Gastrocnemius medialis (tissue), 4 donors: ENCODE measurements around the gene BDH1.

Experiments
- CTCF ChIP-seq, 5 experiments: fragments of 450-650 bp in 3 of 5; fragments of 200-600 bp in 2 of 5; sonication (generic) in 2 of 5; IDR thresholded peaks in 4 of 5; conservative IDR thresholded peaks in 1 of 5; 1 replicate in 4 of 5; 2 replicates in 1 of 5; pipeline ENCODE4 v1.5.1; 2016 to 2019; ENCODE audit warnings: antibody characterized with exemption in 5 of 5, mild to moderate bottlenecking in 3 of 5, moderate library complexity in 3 of 5
- POLR2A ChIP-seq, 2 donors: fragments of 450-650 bp; IDR thresholded peaks; one replicate each; pipeline ENCODE4 v1.6.1; 2017; ENCODE audit warnings: antibody characterized with exemption in 2 of 2, mild to moderate bottlenecking in 2 of 2, moderate library complexity in 2 of 2

DNA sequence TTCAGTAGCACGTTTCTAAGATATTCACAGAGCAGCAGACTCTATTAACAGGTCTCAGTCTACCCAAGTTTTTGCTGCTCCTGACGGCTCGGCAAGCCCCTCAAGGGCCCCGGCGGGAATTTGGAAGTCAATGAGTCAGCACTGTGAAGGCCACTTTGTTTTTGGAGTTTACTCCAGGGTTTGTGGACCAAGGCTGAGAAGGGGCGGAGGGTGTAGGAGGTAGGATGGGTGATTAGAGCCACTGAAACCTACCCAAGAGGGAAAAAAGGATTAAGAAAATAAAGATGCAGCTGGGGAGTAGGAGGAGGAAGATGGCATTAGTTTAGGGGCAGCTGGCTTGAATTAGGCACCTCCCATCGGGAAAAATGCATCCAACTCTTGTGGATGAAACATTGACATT is 87.6 kb downstream of the BDH1 start:
- TF ChIP-seq POLR2A (IDR thresholded peaks at IDR 0.05) (no peak), CTCF (IDR thresholded peaks at IDR 0.05 in 4 of 5, conservative IDR thresholded peaks at IDR 0.05 in 1 of 5) (no peak)
